Activated T-cell treated with anti-CD3 and anti-CD28 coated beads, Interleukin-2, amount 50 U/mL, for 48 hours (primary cell): Measurements from ENCODE around the gene ABCA2.

ENCODE experiments used
- DNase-seq, 2 experiments: peaks; one replicate each; pipeline ENCODE4 v3.0.0-alpha.2; 2020

ABCA2 gene

DNA sequence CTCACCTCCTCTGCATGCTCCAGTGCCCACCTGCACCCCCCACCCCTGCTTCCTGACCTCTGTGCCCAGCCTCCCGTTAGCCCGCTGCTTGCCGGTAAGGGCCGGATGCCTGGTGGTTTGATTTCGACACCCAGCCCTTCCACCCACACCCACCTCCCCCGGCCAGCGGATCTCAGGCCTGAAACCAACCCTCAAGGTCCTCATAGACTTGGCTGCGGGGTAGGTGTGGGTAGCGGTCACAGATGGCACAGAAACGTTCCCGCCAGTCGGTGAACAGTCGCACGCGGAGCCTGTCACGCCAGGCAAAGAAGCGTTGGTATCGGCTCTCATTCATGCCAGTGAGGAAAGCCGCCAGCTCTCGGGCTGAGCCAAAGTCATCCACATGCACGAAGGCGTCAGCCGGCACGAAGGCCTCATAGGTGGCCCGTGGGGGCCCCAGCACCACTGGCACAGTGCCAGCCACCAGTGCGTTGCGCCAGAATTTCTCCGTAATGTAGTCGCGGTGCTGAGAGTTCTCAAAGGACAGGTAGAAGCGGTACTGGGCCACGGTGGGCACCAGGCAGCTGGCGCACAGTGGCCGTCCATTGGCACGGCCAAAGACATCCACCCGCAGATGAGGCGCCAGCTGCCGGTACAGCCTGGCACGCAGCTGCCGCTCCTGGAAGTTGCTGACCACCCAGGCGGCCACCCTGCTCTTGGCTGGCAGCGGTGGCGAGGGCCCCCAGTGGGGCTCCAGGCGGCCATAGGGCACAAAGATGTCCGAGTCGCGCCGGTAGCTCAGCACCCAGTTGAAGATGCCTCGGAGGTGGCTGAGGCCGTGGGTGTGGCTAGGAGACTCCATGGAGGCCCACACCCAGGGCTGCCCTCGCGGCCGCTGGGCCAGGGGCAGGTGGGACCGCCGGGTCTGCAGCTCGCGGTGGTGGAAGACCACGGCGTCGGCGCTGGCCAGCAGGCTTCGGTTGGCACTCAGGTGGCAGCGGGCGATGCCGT, 2.8 kb upstream of the ABCA2 start:
- peak; percentile 77 to 80 for DNase-seq

DNA sequence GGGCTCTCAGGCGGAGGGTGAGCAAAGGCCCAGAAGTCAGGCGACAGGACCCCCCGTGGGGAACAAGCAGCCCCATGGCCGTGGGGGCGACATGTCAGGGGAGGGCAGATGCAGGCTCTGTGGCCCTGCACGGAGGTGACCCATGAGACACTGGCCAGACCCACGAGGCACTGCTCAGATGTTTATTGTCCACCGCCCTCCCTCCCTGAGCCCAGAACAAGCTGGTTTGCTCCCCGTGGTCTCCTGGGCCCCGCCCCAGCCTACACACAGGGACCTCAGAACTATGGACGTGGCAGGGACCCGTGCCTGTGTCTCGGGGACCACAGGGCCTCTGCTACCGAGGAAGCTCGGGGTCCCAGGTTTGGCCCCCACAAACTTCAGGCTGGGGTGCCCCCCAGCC, 2.0 kb upstream of the ABCA2 start:
- DNase-seq = no peak

GRCh38 chr9:137029058-137029936, 1.3 kb upstream of the ABCA2 start:
- peak; percentile 90 for DNase-seq

- peak; percentile 79 to 81 for DNase-seq
These were observed 423 bp upstream of the ABCA2 start for GRCh38 chr9:137028263-137029057.

DNA sequence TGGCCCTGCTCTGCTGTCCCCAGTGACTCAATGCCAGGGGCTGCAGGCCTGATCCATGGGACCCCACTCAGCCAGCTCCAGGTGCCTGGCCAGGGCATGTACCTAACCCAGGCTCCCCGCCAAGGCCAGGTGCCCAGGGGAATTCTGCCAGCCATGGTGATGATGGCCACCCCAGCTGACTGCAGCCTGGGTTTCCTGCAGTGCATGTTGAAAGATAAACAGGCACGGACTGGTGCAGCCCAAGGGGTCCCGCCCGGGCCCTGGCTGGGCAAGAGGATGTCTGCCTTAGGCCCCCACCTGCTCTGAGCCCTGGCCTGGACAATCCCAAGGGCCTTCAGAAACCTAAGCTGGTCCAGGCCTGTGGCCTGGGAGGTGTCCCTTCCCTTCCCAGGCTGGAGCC, 1.2 kb downstream of the ABCA2 start:
- DNase-seq = no peak

- DNase-seq = no peak
These were observed 1.7 kb downstream of the ABCA2 start for GRCh38 chr9:137026384-137026783.

- DNase-seq = peak in 1 of 2 experiments; percentile 27
These were observed 2.5 kb downstream of the ABCA2 start for GRCh38 chr9:137025517-137025966.

GRCh38 chr9:137023583-137023991, 4.5 kb downstream of the ABCA2 start:
- DNase-seq = no peak

DNA sequence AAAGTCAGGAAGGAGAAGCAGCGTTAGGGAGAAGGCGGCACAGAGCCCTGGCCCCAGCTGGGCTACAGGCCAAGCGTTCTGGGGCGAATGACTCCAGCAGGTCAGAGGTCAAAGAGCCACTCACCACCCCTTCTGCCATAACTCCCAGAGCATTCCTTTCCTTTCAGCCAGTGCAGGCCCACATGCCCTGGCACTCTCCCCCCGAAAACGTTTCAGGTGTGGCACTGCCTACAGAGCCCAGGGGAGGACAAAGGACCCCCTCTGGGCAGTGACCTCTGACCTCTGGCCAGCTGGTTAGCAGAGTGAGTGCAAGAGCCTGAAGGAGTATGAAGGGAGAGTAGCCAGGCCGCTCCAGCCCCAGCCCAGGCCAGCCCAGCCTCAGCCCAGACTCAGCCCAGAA, 4.9 kb downstream of the ABCA2 start:
- no peak for DNase-seq

- DNase-seq = no peak
These were observed 5.4 kb downstream of the ABCA2 start for GRCh38 chr9:137022662-137023008.

DNA sequence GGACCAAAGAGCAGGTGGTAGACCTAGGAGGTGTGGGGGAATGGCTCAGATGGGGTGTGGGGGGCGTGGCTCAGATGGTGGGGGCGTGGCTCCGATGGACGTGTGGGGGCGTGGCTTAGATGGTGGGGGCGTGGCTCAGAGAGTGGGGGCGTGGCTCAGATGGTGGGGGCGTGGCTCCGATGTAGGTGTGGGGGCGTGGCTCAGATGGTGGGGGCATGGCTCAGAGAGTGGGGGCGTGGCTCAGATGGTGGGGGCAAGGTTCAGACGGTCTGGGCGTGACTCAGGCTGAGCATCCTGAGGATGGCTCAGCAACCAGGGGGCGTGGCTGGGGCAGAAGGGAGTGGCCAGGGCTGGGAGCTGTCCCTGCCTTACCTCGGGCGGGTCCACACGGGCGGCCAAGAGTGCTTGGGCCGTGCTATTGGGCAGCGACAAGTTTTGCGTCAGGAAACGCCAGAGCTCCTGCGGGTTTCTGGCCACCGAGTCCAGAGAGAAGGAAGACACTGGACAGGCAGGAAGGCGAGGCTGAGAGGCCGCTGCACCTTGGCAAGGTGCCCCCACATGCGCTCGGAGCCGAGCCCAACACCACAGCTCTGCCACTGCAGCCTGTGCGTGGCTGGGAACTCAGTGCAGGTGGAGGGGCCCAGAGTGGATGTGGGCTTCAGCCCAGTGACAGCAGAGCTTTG, 5.9 kb downstream of the ABCA2 start:
- peak; percentile 85 to 88 for DNase-seq

GRCh38 chr9:137021568-137021978, 6.5 kb downstream of the ABCA2 start:
- no peak for DNase-seq

- no peak for DNase-seq
These were observed 7.1 kb downstream of the ABCA2 start for GRCh38 chr9:137020771-137021567.

DNA sequence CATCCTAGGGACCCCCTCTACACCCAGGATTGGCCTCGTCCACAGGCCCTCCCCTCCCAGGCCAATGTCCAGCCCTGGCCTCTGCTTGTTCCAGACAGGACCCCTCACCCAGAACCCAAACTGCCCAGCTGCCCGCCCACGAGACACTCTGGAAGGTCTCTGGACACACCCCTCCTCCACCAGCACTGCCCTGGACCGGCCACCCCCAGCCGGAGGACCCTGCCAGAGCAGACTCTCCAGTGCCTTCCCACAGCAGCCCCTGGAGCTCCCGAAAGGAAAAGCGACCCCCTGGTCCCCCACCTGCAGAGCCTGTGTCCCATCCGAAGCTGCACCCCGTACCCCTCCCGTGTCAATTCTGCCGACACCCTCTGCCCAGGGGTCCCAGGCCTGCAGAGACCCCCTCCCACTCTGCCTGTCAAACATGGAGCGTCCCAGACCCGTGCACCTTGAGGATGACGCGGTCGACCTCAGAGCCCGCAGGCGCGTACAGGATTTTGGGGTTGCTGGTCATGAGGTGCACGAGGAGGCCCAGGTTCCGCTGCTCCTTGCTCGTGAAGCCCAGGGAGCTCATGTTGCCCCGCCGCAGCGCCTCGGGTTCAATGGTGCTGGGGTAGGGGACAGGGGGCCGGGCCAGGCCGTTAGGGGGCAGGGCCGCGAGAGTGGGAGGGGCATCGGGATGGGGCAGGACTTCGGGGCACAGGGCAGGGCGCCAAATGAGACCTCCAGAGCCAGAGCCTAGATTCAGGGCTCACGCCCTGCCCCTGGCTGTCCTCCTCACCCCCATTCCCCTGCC, 8.0 kb downstream of the ABCA2 start:
- no peak for DNase-seq

GRCh38 chr9:137018761-137019559, 9.1 kb downstream of the ABCA2 start:
- no peak for DNase-seq

DNA sequence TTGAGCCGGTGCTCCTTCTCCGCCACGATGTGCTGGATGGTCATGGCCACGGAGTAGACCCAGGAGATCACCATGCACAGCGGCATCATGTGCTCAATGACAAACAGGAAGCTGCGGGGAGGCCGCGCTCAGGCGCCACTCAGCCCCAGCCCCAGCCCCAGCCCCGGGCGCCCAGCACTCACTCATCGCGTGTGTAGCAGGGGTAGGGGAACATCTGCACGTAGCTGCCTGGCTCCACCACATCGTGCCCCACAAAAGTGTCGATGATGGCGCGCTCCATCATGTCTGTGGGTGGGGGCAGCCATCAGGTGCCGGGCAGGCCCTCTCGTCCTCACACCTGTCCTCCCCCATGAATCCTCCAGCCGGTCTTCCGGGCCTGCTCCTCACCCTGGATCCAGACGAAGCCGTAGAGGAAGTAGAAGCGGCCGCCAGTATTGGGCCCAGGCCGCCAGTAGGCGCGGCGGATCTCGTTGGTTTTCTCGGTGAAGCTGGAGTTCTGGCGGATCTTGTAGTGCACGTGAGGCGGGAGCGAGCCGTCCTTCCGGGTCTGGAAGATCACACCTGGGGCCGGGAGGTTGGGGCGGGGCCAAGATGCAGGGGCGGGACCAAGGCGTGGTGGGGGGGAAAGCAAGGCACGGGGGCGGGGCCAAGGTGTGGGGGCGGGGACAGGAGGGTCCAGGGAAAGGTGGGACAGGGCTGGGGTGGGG, 10.1 kb downstream of the ABCA2 start:
- DNase-seq = no peak

GRCh38 chr9:137017071-137017470, 11.0 kb downstream of the ABCA2 start:
- DNase-seq = no peak

DNA sequence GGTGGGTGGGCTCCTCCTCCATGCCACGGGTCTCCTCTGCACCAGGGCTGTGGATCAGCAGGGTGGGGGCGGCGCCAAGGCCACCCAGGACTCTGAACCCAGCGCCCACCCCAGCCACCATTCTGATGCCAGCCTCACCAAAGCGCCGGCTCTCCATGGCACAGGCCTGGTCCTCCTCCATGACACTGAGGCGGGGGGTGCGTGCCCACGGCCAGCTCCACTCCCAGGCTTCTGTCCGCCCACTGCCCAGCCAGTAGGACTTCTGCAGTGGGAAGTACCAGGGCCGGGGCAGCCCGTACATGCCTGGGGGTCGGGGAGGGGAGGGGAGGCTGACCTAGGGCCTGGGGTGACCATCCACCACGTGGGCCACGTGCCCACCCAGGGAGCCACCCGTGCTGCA, 11.6 kb downstream of the ABCA2 start:
- no peak for DNase-seq

DNA sequence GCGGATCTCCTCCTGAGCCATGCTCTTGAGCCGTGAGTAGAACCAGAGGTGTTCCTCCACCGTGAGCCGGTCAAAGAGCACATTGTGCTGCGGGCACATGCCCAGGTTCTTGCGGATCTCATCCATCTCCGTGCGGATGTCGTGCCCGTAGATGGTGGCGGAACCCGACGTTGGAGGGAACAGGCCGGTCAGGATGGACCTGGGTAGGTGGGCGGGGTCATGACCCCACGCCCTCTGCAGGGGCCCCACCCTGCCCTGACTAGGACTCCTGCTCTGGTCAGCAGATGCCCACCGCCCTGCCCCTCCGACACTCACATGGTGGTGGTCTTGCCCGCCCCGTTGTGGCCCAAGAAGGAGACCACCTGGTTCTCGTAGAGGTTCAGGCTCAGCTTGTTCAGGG, 12.1 kb downstream of the ABCA2 start:
- DNase-seq = no peak
